ENCODE measurements around the gene SUCO.

Gene SUCO

GRCh38 chr1:172638885-172639831 is 106.2 kb downstream of the SUCO start:
- FAIRE-seq = peak; percentile 80

GRCh38 chr1:172640111-172640510 is 107.2 kb downstream of the SUCO start:
- FAIRE-seq = no peak
- no peak for DNase-seq (ENCODE audit: insufficient read length, low spot score)

More at GRCh38 chr1:172638885-172639831, 106.2 kb downstream of the SUCO start:
- peak; percentile 38 for DNase-seq (ENCODE audit: insufficient read length, low spot score)

DNA sequence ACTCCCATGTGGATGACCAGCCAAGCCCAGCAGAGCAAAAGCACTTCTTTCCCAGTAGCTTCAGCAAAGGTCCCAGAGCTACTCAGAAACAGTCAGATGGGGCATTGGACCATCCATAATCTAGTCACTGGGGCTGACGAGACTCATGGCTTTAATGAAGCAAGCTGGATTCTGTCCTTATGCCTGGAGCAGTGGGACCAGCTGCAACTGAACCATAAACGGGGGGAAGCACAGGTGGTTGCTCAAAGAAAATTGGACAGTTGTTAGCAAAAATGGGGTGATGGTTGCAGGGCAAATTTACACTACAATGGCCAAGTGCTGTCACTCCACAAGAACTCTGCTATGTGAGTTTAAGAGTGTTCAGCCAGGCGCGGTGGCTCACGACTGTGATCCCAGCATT is 108.5 kb downstream of the SUCO start:
- DNase-seq (ENCODE audit: insufficient read length, low spot score) (no peak), FAIRE-seq (no peak)

DNA sequence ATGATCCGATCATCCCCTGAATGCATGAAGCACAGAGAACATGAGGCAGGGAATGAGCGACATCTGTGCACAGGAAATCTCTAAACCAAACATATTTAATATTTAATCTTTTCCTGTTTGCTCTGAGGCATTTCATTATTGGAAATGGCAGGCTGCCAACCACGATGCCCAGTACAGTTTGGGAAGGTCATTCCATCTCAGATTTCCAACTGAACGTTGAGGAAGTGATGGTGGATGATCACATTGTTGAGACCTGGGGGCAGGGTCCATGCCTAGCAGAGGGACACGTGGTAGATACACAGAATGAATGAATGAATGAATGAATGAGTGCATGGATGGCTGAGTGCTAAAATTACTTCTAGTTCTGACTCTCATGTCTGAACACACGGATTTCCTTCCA is 110.0 kb downstream of the SUCO start:
- DNase-seq (ENCODE audit: insufficient read length, low spot score) (peak; percentile 15), FAIRE-seq (no peak)

- FAIRE-seq = no peak
These were observed 113.7 kb downstream of the SUCO start for GRCh38 chr1:172646653-172647052.

DNA sequence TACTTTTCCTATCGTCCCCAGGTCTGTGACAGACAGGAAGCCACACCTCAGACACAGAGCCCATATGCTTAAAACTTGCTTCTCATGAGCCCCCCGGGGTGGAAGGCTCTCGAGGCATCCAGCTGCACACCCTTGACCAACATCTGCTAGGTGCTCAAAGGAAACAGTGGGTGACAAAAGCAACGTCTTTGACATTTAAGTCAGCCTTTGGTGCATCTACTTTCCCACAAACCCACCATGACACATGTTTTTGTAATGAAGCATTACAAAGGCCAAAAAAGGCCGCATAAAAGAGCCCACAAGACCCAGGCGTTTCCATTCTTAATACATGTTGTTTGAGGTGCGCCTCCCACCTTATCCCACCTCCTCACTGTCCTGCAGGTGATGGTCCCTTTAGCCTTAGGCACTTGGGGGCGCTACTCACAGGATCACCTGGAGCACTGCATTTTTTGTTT is 114.2 kb downstream of the SUCO start:
- FAIRE-seq (no peak), DNase-seq (ENCODE audit: insufficient read length, low spot score) (no peak)

More at GRCh38 chr1:172646653-172647052, 113.7 kb downstream of the SUCO start:
- DNase-seq (ENCODE audit: insufficient read length, low spot score) = no peak

DNA sequence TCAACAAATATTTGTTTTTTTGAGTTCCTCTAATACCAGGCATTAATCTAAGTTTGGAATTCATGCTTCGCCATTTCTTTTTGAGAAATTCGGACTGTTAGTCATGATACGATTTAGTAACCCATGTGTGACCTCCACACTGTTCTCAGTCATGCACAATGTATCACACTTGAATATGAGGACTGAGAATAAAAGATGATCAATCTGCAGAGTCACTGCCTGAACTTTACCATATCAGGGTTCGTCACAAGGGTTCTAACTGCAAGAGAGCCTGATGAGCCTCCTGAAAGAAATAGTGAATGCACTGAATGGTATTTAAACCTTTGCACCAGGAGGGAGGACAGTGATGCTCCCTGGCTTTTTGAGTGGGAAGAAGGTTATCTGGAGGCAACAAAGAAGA is 115.0 kb downstream of the SUCO start:
- no peak for FAIRE-seq
- no peak for DNase-seq (ENCODE audit: insufficient read length, low spot score)

DNA sequence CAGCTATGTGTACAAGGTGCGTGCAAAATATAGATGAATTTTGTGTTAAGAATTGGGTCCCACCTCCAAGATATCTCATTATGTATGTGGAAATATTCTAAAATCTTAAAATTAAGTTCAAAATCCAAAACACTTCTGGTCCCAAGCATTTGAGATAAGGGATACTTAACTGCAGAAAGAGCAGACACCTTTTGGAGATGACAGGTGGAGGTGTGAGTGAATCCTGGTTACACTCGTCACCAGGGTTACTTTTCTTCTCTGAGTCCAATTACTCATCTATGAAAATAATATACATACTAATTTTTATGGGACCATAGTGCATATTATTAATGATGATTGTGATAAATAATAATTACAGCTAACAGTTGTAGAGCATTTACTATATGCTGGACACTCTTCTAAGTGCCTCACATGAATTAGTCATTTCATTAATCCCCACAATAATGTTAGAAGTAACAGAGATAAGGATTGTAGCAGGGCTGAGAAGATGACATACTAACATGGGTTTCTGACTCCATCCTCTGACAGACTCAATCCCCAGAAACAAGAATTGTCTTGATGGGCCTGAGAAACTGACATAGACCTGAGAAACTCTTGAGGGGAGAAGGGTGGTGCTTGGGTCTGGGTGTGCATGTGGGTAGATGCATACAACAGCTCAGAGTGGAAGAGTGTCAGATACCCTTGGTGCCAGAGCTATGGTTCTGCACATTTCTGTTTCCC is 117.7 kb downstream of the SUCO start:
- FAIRE-seq (no peak), DNase-seq (ENCODE audit: insufficient read length, low spot score) (no peak)

DNA sequence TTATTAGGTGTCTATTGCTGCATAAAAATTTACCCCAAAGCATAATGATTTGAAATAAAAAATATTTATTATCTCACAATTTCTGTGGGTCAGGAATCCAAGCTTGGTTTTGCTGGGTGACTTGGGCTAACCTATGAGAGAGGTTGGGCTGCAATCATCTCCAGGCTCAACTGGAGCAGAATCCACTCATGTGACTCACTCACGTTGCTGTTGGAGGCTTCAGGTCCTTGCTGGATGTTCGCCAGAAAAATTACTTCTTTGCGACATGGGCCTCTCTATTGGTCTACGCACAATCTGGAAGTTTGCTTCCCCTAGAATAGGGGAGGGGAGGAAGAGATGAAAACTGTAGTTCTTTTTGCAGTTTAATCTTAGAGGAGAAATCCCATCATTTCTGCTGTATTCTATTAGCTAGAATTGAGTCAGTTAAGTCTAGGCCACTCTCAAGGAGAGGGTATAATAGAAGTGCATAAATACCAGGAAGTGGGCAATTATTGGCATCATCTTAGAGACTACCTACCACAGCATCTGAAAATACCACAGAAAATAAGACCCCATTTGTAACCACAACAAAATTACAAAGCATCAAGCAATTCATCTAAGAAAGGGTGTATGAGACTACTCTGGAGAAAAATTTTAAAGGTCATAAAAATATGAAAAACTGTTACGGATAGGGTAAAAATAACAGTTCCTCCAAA is 120.2 kb downstream of the SUCO start:
- FAIRE-seq (no peak), DNase-seq (ENCODE audit: insufficient read length, low spot score) (no peak)

DNA sequence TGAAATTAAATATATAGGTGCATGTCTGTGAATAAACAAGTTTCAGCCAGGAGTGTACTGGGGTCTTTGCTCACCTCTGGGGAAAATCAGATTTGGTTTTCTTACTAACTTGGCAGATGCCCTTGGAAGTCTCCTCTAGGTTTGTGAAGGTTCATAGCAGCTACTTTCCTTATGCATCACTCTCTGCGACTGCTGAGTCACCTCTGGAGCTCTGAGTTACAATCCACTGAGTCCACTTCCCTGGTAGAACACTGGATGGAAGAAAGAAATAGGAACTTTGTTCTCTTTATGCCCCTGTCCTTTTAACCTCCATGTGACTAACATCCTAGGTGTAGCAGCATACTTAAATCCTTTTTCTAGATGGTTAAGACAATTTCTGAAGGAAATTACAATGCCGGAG is 121.6 kb downstream of the SUCO start:
- FAIRE-seq = no peak
- DNase-seq (ENCODE audit: insufficient read length, low spot score) = peak; percentile 15

DNA sequence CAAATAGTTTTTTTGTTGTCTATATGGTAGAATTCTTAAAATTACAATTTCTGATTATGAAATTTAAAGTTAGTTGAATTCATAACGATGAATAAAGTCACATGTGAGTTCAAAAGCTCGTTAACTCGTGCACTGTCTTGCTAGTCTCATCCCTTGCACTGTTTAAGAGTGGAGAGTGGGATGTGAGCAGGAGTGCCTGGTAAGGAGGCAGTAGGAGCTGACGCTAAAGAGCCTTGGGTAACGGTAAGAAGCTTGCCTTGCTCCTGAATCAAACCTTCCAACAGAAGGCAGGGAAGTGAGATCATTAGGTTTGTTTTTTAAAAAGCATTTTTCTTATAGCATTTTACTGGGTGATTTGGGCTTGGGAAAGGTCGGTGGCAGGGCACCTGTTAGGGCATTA is 123.6 kb downstream of the SUCO start:
- FAIRE-seq (no peak), DNase-seq (ENCODE audit: insufficient read length, low spot score) (no peak)

DNA sequence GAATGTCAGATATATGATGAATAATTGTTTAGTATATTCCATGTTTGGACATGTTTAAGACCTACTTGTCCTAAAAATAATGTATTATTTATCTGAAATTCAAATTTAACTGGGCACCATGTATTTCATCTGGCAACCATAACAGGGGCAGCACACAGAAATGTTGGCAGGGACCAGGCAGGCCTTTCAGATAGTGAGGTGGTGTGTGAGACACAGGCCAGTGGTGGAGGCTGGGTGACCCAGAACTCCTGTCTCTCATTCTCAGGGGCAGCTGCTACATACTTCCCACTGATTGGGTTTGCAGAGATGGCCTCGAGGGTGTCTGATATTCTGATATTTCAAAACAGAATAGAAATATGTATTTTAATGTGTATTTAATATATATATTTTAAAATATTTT is 124.6 kb downstream of the SUCO start:
- DNase-seq (ENCODE audit: insufficient read length, low spot score) (no peak), FAIRE-seq (no peak)

GRCh38 chr1:172658871-172659453 is 126.0 kb downstream of the SUCO start, which contains the start of gene FASLG:
Gene FASLG (plus strand): TSS chr1:172659103. CDS start chr1:172659202, 99 bp downstream.
- no peak for DNase-seq (ENCODE audit: insufficient read length, low spot score)
- FAIRE-seq = no peak

DNA sequence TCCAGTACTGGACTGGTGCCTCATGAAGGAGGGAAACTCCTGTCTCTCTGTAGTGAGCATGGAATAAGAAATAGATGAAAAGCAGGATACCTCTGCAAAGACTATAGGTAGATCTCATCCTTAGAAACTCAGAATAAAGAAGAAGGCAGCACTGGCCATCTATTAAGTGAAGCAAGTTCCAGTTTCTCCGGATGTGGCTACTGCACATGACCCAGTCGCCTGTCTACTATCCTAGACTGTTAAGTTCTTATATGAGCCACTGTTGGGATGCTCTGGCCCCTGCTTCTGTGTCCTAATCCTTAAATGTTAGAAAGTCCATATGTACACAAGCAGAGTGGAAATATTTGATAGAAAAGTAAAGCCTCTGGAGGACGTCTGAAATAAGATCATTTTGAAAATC is 128.2 kb downstream of the SUCO start:
- DNase-seq (ENCODE audit: insufficient read length, low spot score) = no peak
- no peak for FAIRE-seq

Measured in HTR-8/SVneo (cell line).